Spleen (tissue), 11 donors: ENCODE results near the gene LDLRAD4. TPM values are rescaled to one million over a fixed set of nuclear protein-coding genes. Genes with fewer than 3 reads are reported as not detected.

Source experiments
- DNase-seq: peaks from one replicate; pipeline ENCODE4 v3.0.0-alpha.2; 2020
- H3K27ac ChIP-seq, 8 donors: fragments of 200-600 bp; sonication (generic) in 7 of 8; 1 replicate in 4 of 8; 2 replicates in 4 of 8; pipeline versions ENCODE4 v1.5.0 to v1.8.0; 2016 to 2021; ENCODE audit warnings: inconsistent platforms in 4 of 8, mild to moderate bottlenecking in 4 of 8, moderate library complexity in 1 of 8
- H3K27me3 ChIP-seq, 7 donors: fragments of 200-600 bp; sonication (generic) in 6 of 7; replicated peaks in 1 of 7; 1 replicate in 4 of 7; 2 replicates in 3 of 7; pipeline versions ENCODE4 v1.5.0 to v1.8.0; 2016 to 2021; ENCODE audit warnings: inconsistent platforms in 3 of 7, mild to moderate bottlenecking in 1 of 7
- H3K36me3 ChIP-seq, 6 donors: fragments of 200-600 bp; sonication (generic) in 5 of 6; 1 replicate in 4 of 6; 2 replicates in 2 of 6; pipeline versions ENCODE4 v1.5.0 to v1.8.0; 2016 to 2021; ENCODE audit warnings: inconsistent platforms in 2 of 6
- H3K4me1 ChIP-seq, 6 donors: fragments of 200-600 bp; sonication (generic) in 5 of 6; 1 replicate in 3 of 6; 2 replicates in 3 of 6; pipeline versions ENCODE4 v1.5.0 to v1.8.0; 2016 to 2021; ENCODE audit warnings: inconsistent platforms in 3 of 6
- H3K4me3 ChIP-seq, 8 donors: fragments of 200-600 bp; sonication (generic) in 7 of 8; 1 replicate in 4 of 8; 2 replicates in 4 of 8; pipeline versions ENCODE4 v1.5.0 to v1.8.0; 2016 to 2021; ENCODE audit warnings: inconsistent platforms in 4 of 8, mild to moderate bottlenecking in 4 of 8, moderate library complexity in 2 of 8
- H3K9me3 ChIP-seq, 8 donors: fragments of 200-600 bp; sonication (generic) in 7 of 8; 1 replicate in 4 of 8; 2 replicates in 4 of 8; pipeline versions ENCODE4 v1.5.0 to v1.8.0; 2016 to 2021; ENCODE audit warnings: inconsistent platforms in 4 of 8
- POLR2A ChIP-seq, 3 donors: fragments of 450-650 bp; IDR thresholded peaks; one replicate each; pipeline ENCODE4 v1.5.1; 2017; ENCODE audit warnings: antibody characterized with exemption in 3 of 3, mild to moderate bottlenecking in 1 of 3
- POLR2AphosphoS5 ChIP-seq, 3 donors: sonication (generic); formaldehyde crosslinking; IDR thresholded peaks; one replicate each; pipeline ENCODE4 v1.5.1; 2017; ENCODE audit warnings: antibody characterized with exemption in 3 of 3
- WGBS, 5 donors: extraction: QIAGEN DNeasy Blood & Tissue Kit in 3 of 5; methylation state at CpG; one replicate each; pipeline versions ENCODE4 v1.1.5 to v1.1.7; 2013 to 2018; 5-methylcytosine and 5-hydroxymethylcytosine counted together
- intact Hi-C: fragments of 100-400 bp; cut with DNase I; formaldehyde crosslinking; loops from one replicate; pipeline ENCODE4 v1.15.0; 2023; ENCODE audit warnings: low total_unique reads
- polyA plus RNA-seq, 3 donors: library from polyadenylated mRNA; stranded (reverse); fragments of 200-250 nt; gene quantifications; one replicate each; pipeline ENCODE4 v1.2.1, GENCODE V29; 2013
- total RNA-seq, 7 donors: library from RNA; depleted of rRNA in 3 of 7; stranded (reverse); fragments of >200 nt in 3 of 7; fragmentation: NEBNext Ultra II Directional in 4 of 7; extraction: Animal tissue kit (Norgen Biotek cat#: 25700) in 4 of 7; gene quantifications; one replicate each; pipeline versions ENCODE4 v1.1.0 to v1.2.1, GENCODE V29; 2016 to 2021
- TF ChIP-seq, protein P1 (sequence below), 11 experiments: fragments of 200-600 bp in 7 of 11; fragments of 450-650 bp in 4 of 11; sonication (generic) in 4 of 11; IDR thresholded peaks in 8 of 11; conservative IDR thresholded peaks in 3 of 11; 1 replicate in 7 of 11; 2 replicates in 4 of 11; pipeline versions ENCODE4 v1.4.0 to v1.8.0; 2016 to 2021; ENCODE audit warnings: antibody characterized with exemption in 11 of 11, inconsistent platforms in 4 of 11, mild to moderate bottlenecking in 1 of 11
- donor health status: healthy with polysubstance abuse.
- donor health status: DM: no; HTN: no; CAD: no; lungs with moderate emphysema.
- donor health status: DM: no; HTN: no; CAD: no.
- donor health status: Bipolar disorder and iron deficiency.
- donor health status: healthy.
- donor health status: DM: no; HTN: no; CAD: no.
- donor health status: DM: yes; HTN: yes; CAD: no.

Gene LDLRAD4
- total and polyA plus RNA-seq, 10 donors = 4.5 to 80.8 (median 46.4) TPM

DNA sequence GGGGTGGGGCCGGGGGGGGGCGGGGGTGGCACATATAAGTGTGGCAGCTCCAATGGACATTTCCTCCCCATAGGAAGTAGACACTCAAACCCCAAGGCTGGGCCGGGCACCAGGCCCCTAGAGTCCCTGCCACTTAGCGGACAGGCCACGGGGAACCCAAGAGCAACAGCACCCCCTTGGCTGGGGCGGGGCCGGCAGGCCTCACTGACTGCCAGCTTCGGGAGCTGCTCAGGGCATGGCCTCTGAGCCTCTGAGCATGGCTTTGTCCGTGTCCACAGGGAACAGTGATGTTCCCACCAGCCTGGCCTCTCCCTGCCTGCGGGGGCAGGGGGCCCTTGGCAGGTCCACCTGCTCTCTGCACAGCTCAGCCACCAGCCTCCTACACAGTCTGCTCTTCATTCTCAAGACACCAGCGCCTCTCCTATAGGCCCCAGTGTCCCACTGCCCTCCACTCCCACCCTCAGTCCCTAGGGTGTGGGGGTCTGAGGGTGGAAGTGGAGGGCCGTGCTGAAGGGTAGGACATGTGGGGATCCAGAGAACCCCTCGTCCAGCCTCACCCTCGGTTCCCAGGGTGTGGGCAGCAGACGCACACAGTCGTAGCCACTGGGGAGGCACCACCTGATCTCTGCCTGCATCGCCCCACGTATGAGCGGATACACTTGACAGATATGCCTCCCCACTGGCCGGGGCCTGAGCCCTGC is 401.1 kb downstream of the LDLRAD4 start:
- peaks cover 0 to 36% (median 5%) of the 10 kb centered on the region in 6 donors for H3K36me3 ChIP-seq
- TF ChIP-seq, protein P1, sequence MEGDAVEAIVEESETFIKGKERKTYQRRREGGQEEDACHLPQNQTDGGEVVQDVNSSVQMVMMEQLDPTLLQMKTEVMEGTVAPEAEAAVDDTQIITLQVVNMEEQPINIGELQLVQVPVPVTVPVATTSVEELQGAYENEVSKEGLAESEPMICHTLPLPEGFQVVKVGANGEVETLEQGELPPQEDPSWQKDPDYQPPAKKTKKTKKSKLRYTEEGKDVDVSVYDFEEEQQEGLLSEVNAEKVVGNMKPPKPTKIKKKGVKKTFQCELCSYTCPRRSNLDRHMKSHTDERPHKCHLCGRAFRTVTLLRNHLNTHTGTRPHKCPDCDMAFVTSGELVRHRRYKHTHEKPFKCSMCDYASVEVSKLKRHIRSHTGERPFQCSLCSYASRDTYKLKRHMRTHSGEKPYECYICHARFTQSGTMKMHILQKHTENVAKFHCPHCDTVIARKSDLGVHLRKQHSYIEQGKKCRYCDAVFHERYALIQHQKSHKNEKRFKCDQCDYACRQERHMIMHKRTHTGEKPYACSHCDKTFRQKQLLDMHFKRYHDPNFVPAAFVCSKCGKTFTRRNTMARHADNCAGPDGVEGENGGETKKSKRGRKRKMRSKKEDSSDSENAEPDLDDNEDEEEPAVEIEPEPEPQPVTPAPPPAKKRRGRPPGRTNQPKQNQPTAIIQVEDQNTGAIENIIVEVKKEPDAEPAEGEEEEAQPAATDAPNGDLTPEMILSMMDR (IDR thresholded peaks at IDR 0.05 in 8 of 11, conservative IDR thresholded peaks at IDR 0.05 in 3 of 11) = no peak
- no peak for TF ChIP-seq POLR2A (IDR thresholded peaks at IDR 0.05)
- TF ChIP-seq POLR2AphosphoS5 (IDR thresholded peaks at IDR 0.05) = no peak
- intact Hi-C loops = loop anchor here (10.0 kb wide), 1 partner anchor 405 kb away; the partner anchor contains the start of gene LDLRAD4
- no peak overlapping the region for H3K27ac ChIP-seq
- peaks cover 6 to 38% (median 23%) of the 10 kb centered on the region in 6 donors for H3K4me1 ChIP-seq
- peak; percentile 79 for DNase-seq
- WGBS, 5 donors = 85 to 95% (median 91%) methylated on average over 11 to 20 of the region's 20 CpGs
- H3K27me3 ChIP-seq = no peaks in the 10 kb centered on the region
- H3K4me3 ChIP-seq = no peak overlapping the region
- H3K9me3 ChIP-seq = no peaks in the 10 kb centered on the region

DNA sequence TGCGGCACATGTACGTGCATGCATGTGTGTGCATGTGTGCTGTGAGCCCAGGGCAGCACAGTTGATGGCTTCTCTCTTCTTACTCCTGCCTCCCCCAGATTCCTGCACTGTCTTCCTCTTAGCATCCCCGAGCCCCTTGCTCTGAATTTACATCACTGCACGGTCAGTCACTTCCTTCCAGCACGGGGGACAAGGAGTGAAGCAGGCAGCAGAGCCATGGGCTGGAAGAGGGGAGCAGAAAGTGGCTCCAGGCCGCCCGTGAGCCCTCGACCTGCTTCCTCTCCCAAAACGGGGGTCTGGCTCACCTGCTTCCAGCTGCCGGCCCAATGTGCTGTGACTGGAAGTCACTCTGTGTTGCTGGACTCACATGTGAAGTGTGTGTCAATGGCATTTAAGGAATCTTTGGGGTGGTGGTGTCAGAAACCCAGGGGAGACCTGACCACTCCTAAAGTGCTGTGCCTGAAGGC is 401.7 kb downstream of the LDLRAD4 start:
- peaks cover 2 to 32% (median 17%) of the 10 kb centered on the region in 6 donors for H3K4me1 ChIP-seq
- H3K27me3 ChIP-seq = no peaks in the 10 kb centered on the region
- no peaks in the 10 kb centered on the region for H3K9me3 ChIP-seq
- intact Hi-C loops = loop anchor here (10.0 kb wide), 1 partner anchor 405 kb away; the partner anchor contains the start of gene LDLRAD4
- H3K36me3 ChIP-seq = peaks cover 0 to 38% (median 5%) of the 10 kb centered on the region in 6 donors
- no peak overlapping the region for H3K4me3 ChIP-seq
- WGBS, 5 donors = 81 to 92% (median 88%) methylated on average over 8 to 10 of the region's 10 CpGs
- TF ChIP-seq, protein P1 (IDR thresholded peaks at IDR 0.05 in 8 of 11, conservative IDR thresholded peaks at IDR 0.05 in 3 of 11) = no peak
- TF ChIP-seq POLR2AphosphoS5 (IDR thresholded peaks at IDR 0.05) = no peak
- TF ChIP-seq POLR2A (IDR thresholded peaks at IDR 0.05) = no peak
- DNase-seq = peak; percentile 64
- H3K27ac ChIP-seq = no peak overlapping the region

DNA sequence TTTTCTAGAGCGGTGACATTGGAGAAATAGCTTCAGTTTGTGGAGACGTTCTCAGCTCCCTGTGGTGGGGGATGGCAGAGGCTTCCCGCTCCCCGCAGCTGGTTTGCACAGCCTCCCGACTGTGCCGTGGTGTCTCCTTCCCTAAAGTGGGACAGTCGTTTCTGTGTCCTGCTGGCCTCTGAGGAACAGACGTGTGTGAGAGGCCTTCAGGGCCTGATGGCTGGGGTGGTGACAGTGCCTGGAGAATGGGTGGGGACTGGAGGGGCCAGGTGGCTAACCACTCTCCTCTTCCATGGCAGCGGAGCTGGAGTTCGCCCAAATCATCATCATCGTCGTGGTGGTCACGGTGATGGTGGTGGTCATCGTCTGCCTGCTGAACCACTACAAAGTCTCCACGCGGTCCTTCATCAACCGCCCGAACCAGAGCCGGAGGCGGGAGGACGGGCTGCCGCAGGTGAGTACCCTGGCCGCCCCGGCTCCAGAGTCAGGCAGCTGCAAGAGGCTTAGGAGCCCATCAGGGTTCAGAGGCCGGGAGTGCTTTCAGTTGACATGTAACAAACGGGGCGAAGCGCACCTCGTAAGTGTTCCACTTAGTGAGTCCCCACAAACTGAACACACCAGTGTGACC is 402.4 kb downstream of the LDLRAD4 start:
- peaks cover 0 to 25% (median 11%) of the 10 kb centered on the region in 6 donors for H3K4me1 ChIP-seq

More for the DNA sequence above, 402.4 kb downstream of the LDLRAD4 start:
- intact Hi-C loops = loop anchor here (10.0 kb wide), 1 partner anchor 406 kb away; the partner anchor contains the start of gene LDLRAD4
- Histone ChIP-seq H3K27ac (no peak overlapping the region), H3K4me3 (no peak overlapping the region), H3K27me3 (no peaks in the 10 kb centered on the region), H3K36me3 (peaks cover 0 to 38% (median 5%) of the 10 kb centered on the region in 6 donors), H3K9me3 (no peaks in the 10 kb centered on the region)
- DNase-seq = peak; percentile 71
- no peak for TF ChIP-seq POLR2AphosphoS5 (IDR thresholded peaks at IDR 0.05)
- no peak for TF ChIP-seq POLR2A (IDR thresholded peaks at IDR 0.05)
- TF ChIP-seq, protein P1 (IDR thresholded peaks at IDR 0.05 in 8 of 11, conservative IDR thresholded peaks at IDR 0.05 in 3 of 11) = no peak
- 91 to 95% (median 95%) methylated on average over 27 to 29 of the region's 29 CpGs for WGBS, 5 donors
